CD14-positive monocyte (primary cell): Measurements from ENCODE around the gene ZNF154. TPM values are rescaled to one million over a fixed set of nuclear protein-coding genes. Genes with fewer than 3 reads are reported as not detected.

Experiments used
- DNase-seq, 3 donors: peaks; one replicate each; pipeline ENCODE4 v3.0.0-alpha.2; 2011 to 2022
- H2AFZ ChIP-seq: 2 replicates; pipeline ENCODE4 v1.6.0; 2012; ENCODE audit warnings: mild to moderate bottlenecking, low read depth, low read length, inconsistent platforms; ENCODE audit not compliant: insufficient read depth, poor library complexity, severe bottlenecking
- H3K27ac ChIP-seq, 2 donors: 1 replicate in 1 of 2; 2 replicates in 1 of 2; pipeline ENCODE4 v1.5.1; 2012 to 2013; ENCODE audit warnings: low read length in 2 of 2, control low read depth in 1 of 2, inconsistent platforms in 1 of 2, low read depth in 1 of 2, mild to moderate bottlenecking in 1 of 2
- H3K27me3 ChIP-seq, 2 donors: one replicate each; pipeline versions ENCODE4 v1.6.0 to v1.6.1; 2011 to 2013; ENCODE audit warnings: low read length in 2 of 2; ENCODE audit not compliant: control insufficient read depth in 2 of 2, insufficient read depth in 2 of 2
- H3K36me3 ChIP-seq, 2 donors: replicated peaks in 1 of 2; 1 replicate in 1 of 2; 2 replicates in 1 of 2; pipeline versions ENCODE4 v1.5.1 to v1.6.1; 2012 to 2013; ENCODE audit warnings: low read length in 2 of 2, control low read depth in 1 of 2, inconsistent platforms in 1 of 2, mild to moderate bottlenecking in 1 of 2; ENCODE audit not compliant: insufficient read depth in 2 of 2, control insufficient read depth in 1 of 2
- H3K4me1 ChIP-seq, 2 donors: 1 replicate in 1 of 2; 2 replicates in 1 of 2; pipeline versions ENCODE4 v1.5.1 to v1.6.1; 2012 to 2013; ENCODE audit warnings: low read length in 2 of 2, control low read depth in 1 of 2, inconsistent platforms in 1 of 2, mild to moderate bottlenecking in 1 of 2, moderate library complexity in 1 of 2; ENCODE audit not compliant: insufficient read depth in 2 of 2, control insufficient read depth in 1 of 2
- H3K4me2 ChIP-seq: replicated peaks from 2 replicates; pipeline ENCODE3; 2012; ENCODE audit warnings: low read length, moderate library complexity, mild to moderate bottlenecking; ENCODE audit not compliant: poor library complexity, severe bottlenecking; ENCODE audit errors: extremely low read depth
- H3K4me3 ChIP-seq, 3 experiments: fragments of 200-600 bp in 1 of 3; sonication (generic) in 1 of 3; replicated peaks in 1 of 3; 1 replicate in 2 of 3; 2 replicates in 1 of 3; pipeline ENCODE4 v1.5.1; 2011 to 2013; ENCODE audit warnings: low read length in 3 of 3, mild to moderate bottlenecking in 3 of 3, control low read depth in 2 of 3, low read depth in 2 of 3, inconsistent platforms in 1 of 3, moderate library complexity in 1 of 3
- H3K79me2 ChIP-seq: 2 replicates; pipeline ENCODE4 v1.6.0; 2012; ENCODE audit warnings: mild to moderate bottlenecking, control low read depth, inconsistent platforms, low read length, moderate library complexity; ENCODE audit not compliant: insufficient read depth
- H3K9ac ChIP-seq: 2 replicates; pipeline ENCODE4 v1.6.0; 2017; ENCODE audit warnings: low read length, mild to moderate bottlenecking; ENCODE audit not compliant: insufficient read depth, poor library complexity, severe bottlenecking
- H3K9me3 ChIP-seq, 2 donors: replicated peaks in 1 of 2; 1 replicate in 1 of 2; 2 replicates in 1 of 2; pipeline versions ENCODE4 v1.5.1 to v1.6.1; 2012 to 2013; ENCODE audit warnings: low read length in 2 of 2, control low read depth in 1 of 2; ENCODE audit not compliant: control insufficient read depth in 1 of 2, insufficient read depth in 1 of 2
- H4K20me1 ChIP-seq: 2 replicates; pipeline ENCODE4 v1.6.0; 2012; ENCODE audit warnings: mild to moderate bottlenecking, low read length, control low read depth, moderate library complexity; ENCODE audit not compliant: insufficient read depth
- H3K27ac Mint-ChIP-seq, 7 donors: one replicate each; pipeline ENCODE4 v1.8.0; 2020; ENCODE audit warnings: mild to moderate bottlenecking in 7 of 7, mixed read lengths in 7 of 7, moderate library complexity in 6 of 7, inconsistent platforms in 2 of 7
- H3K27me3 Mint-ChIP-seq, 3 donors: one replicate each; pipeline ENCODE4 v1.8.0; 2021 to 2022; ENCODE audit warnings: low read depth in 3 of 3, mild to moderate bottlenecking in 3 of 3, mixed read lengths in 3 of 3, moderate library complexity in 3 of 3, inconsistent platforms in 1 of 3
- H3K36me3 Mint-ChIP-seq, 2 donors: one replicate each; pipeline ENCODE4 v1.8.0; 2020; ENCODE audit warnings: mixed read lengths in 2 of 2, inconsistent platforms in 1 of 2, mild to moderate bottlenecking in 1 of 2
- H3K4me1 Mint-ChIP-seq: one replicate; pipeline ENCODE4 v1.8.0; 2020; ENCODE audit warnings: mild to moderate bottlenecking, mixed read lengths
- H3K4me3 Mint-ChIP-seq, 2 donors: one replicate each; pipeline ENCODE4 v1.8.0; 2020; ENCODE audit warnings: mild to moderate bottlenecking in 2 of 2, mixed read lengths in 2 of 2, moderate library complexity in 1 of 2
- H3K9me3 Mint-ChIP-seq, 7 donors: one replicate each; pipeline ENCODE4 v1.8.0; 2020 to 2022; ENCODE audit warnings: mixed read lengths in 7 of 7, mild to moderate bottlenecking in 6 of 7, moderate library complexity in 6 of 7, inconsistent platforms in 2 of 7
- CTCF ChIP-seq: fragments of 200-600 bp; IDR thresholded peaks from one replicate; pipeline ENCODE4 v1.8.0; 2022; ENCODE audit warnings: antibody characterized with exemption, mild to moderate bottlenecking
- WGBS: methylation state at CpG from one replicate; pipeline ENCODE4 v1.1.5; 2013; ENCODE audit warnings: missing lambda C conversion rate; ENCODE audit not compliant: insufficient coverage; 5-methylcytosine and 5-hydroxymethylcytosine counted together
- intact Hi-C, 2 donors: fragments of 100-400 bp; cut with micrococcal nuclease; formaldehyde crosslinking; loops; one replicate each; pipeline versions ENCODE4 v1.15.0 to v1.15.1; 2023
- polyA plus RNA-seq, 3 donors: library from polyadenylated mRNA; depleted of rRNA in 1 of 3; unstranded in 2 of 3; stranded (reverse) in 1 of 3; fragments of 300-500 nt in 2 of 3; fragments of >200 nt in 1 of 3; fragmentation: Illumina TruSeq in 2 of 3; gene quantifications; 1 replicate in 2 of 3; 2 replicates in 1 of 3; pipeline ENCODE4 v1.2.3, GENCODE V29; 2012 to 2021

Gene ZNF154
- polyA plus RNA-seq, 3 donors = 0.52 TPM; not detected in 2

- Histone ChIP-seq H3K4me3 (no peak overlapping the region), H3K4me2 (no peak overlapping the region), H3K9me3 (peaks cover 69 to 78% of the 10 kb centered on the region in 2 donors), H4K20me1 (no peaks in the 10 kb centered on the region), H3K4me1 (peaks cover 5 to 10% of the 10 kb centered on the region in 2 donors), H3K79me2 (no peaks in the 10 kb centered on the region), H3K36me3 (no peaks in the 10 kb centered on the region), H2AFZ (no peak overlapping the region), H3K9ac (no peak overlapping the region), H3K27ac (no peak overlapping the region), H3K27me3 (peaks cover 0 to 10% of the 10 kb centered on the region in 2 donors)
- H3K9me3 Mint-ChIP-seq = peaks cover 40 to 93% (median 76%) of the 10 kb centered on the region in 7 donors
- H3K4me3 Mint-ChIP-seq = no peak overlapping the region
- intact Hi-C loops = no loop called here
- peaks cover 5 to 7% of the 10 kb centered on the region in 2 donors for H3K36me3 Mint-ChIP-seq
- peaks cover 24% of the 10 kb centered on the region for H3K4me1 Mint-ChIP-seq
- no peak for TF ChIP-seq CTCF
- H3K27ac Mint-ChIP-seq = no peak overlapping the region
- DNase-seq = no peak
- 20% methylated on average over 1 of the region's 1 CpG for WGBS
- peaks cover 17 to 23% (median 22%) of the 10 kb centered on the region in 3 donors for H3K27me3 Mint-ChIP-seq
These were observed 3.2 kb upstream of the ZNF154 start for GRCh38 chr19:57712222-57712621.

DNA sequence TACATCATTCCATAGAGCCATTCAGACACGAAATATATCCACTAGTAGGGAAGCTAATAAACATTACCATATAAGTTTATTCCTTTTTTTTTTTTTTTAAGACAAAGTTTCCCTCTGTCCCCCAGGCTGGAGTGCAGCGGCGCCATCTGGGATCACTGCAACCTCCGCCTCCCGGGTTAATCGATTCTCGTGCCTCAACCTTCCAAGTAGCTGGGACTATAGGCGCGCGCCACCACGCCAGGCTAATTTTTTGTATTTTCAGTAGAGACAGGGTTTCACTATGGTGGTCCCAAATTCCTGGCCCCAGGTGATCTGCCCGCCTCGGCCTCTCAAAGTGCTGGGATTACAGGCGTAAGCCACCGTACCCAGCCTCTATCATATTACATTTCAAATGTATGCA, 612 bp upstream of the ZNF154 start:
- H4K20me1 ChIP-seq = no peaks in the 10 kb centered on the region
- TF ChIP-seq CTCF = no peak
- H2AFZ ChIP-seq = peak overlapping the region; percentile 63
- Mint-ChIP-seq H3K36me3 (peaks cover 19 to 22% of the 10 kb centered on the region in 2 donors), H3K4me1 (peaks cover 27% of the 10 kb centered on the region), H3K27ac (no peak overlapping the region), H3K4me3 (peak overlapping the region; percentile 81 to 90), H3K27me3 (peaks cover 20 to 23% (median 22%) of the 10 kb centered on the region in 3 donors), H3K9me3 (peaks cover 45 to 94% (median 80%) of the 10 kb centered on the region in 7 donors)
- H3K4me1 ChIP-seq = peaks cover 5 to 10% of the 10 kb centered on the region in 2 donors
- no peak for DNase-seq
- H3K9me3 ChIP-seq = peaks cover 77 to 79% of the 10 kb centered on the region in 2 donors
- H3K79me2 ChIP-seq = no peaks in the 10 kb centered on the region
- H3K27ac ChIP-seq = no peak overlapping the region
- intact Hi-C loops = no loop called here
- peaks cover 0 to 10% of the 10 kb centered on the region in 2 donors for H3K27me3 ChIP-seq
- peak overlapping the region in 1 of 3 experiments; percentile 69 for H3K4me3 ChIP-seq
- WGBS = 76% methylated on average over 10 of the region's 15 CpGs
- H3K4me2 ChIP-seq = peak overlapping the region; percentile 71
- peaks cover 0 to 3% of the 10 kb centered on the region in 2 donors for H3K36me3 ChIP-seq
- no peak overlapping the region for H3K9ac ChIP-seq
